Parathyroid adenoma (tissue), 2 donors: ENCODE results near the gene NAV3.

Source experiments
- H2AFZ ChIP-seq: fragments of 300-600 bp; sonication (generic); one replicate; pipeline ENCODE4 v1.7.0; 2017; ENCODE audit warnings: antibody characterized with exemption, mild to moderate bottlenecking
- H3K27ac ChIP-seq: fragments of 300-600 bp; sonication (generic); one replicate; pipeline ENCODE4 v1.7.0; 2017
- H3K27me3 ChIP-seq: fragments of 300-600 bp; sonication (generic); one replicate; pipeline ENCODE4 v1.7.0; 2017; ENCODE audit warnings: low read length; ENCODE audit not compliant: control insufficient read depth, insufficient read depth
- H3K36me3 ChIP-seq: fragments of 300-600 bp; sonication (generic); one replicate; pipeline ENCODE4 v1.7.0; 2017; ENCODE audit warnings: low read length; ENCODE audit not compliant: control insufficient read depth, insufficient read depth
- H3K4me1 ChIP-seq: fragments of 300-600 bp; sonication (generic); one replicate; pipeline ENCODE4 v1.7.0; 2017; ENCODE audit warnings: control low read depth
- H3K4me2 ChIP-seq: fragments of 300-600 bp; sonication (generic); one replicate; pipeline ENCODE4 v1.7.0; 2017; ENCODE audit warnings: low read length
- H3K4me3 ChIP-seq: fragments of 300-600 bp; sonication (generic); one replicate; pipeline ENCODE4 v1.7.0; 2017; ENCODE audit warnings: low read depth, low read length
- H3K79me2 ChIP-seq: fragments of 300-600 bp; sonication (generic); one replicate; pipeline ENCODE4 v1.7.0; 2017; ENCODE audit warnings: control low read depth
- H3K9ac ChIP-seq: fragments of 300-600 bp; sonication (generic); one replicate; pipeline ENCODE4 v1.7.0; 2017; ENCODE audit warnings: mild to moderate bottlenecking
- H3K9me3 ChIP-seq: fragments of 300-600 bp; sonication (generic); one replicate; pipeline ENCODE4 v1.7.0; 2017; ENCODE audit warnings: low read length; ENCODE audit not compliant: control insufficient read depth
- CTCF ChIP-seq: fragments of 300-600 bp; sonication (generic); IDR thresholded peaks from one replicate; pipeline ENCODE4 v1.7.0; 2017; ENCODE audit warnings: antibody characterized with exemption, mild to moderate bottlenecking
- donor health status: primary hyperparathyroidism.

The NAV3 gene

DNA sequence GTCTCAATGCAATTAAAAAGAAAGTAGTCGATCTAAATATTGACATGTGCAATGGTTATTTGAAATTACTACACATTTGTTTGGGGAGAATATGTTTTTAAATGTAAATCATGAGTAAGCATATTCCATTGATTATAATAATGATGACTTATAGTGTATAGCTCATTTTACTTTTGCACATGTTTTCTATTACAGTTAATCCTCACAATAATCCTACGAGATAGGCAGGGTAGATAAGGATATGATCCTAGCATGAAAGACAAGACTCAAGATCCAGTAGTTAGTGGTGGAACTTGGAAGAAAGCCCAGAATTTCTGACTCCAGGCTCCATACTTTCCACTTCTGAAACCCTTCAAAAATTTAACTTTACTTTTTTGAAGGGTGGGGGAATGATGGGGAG lies 94.0 kb downstream of the NAV3 start:
- Histone ChIP-seq H3K27me3 (no peaks in the 10 kb centered on the region), H3K27ac (no peak overlapping the region), H3K9ac (no peak overlapping the region), H2AFZ (no peak overlapping the region), H3K4me2 (no peak overlapping the region), H3K79me2 (no peaks in the 10 kb centered on the region), H3K4me3 (no peak overlapping the region), H3K4me1 (peaks cover 8% of the 10 kb centered on the region), H3K36me3 (no peaks in the 10 kb centered on the region), H3K9me3 (no peaks in the 10 kb centered on the region)
- no peak for TF ChIP-seq CTCF

- peak; percentile 95 for TF ChIP-seq CTCF
- H3K79me2 ChIP-seq: no peaks in the 10 kb centered on the region
- H3K27me3 ChIP-seq: no peaks in the 10 kb centered on the region
- H3K36me3 ChIP-seq: no peaks in the 10 kb centered on the region
- no peak overlapping the region for H3K4me3 ChIP-seq
- no peaks in the 10 kb centered on the region for H3K9me3 ChIP-seq
- H3K9ac ChIP-seq: no peak overlapping the region
- peak overlapping the region; percentile 47 for H2AFZ ChIP-seq
- no peak overlapping the region for H3K27ac ChIP-seq
- peaks cover 8% of the 10 kb centered on the region for H3K4me1 ChIP-seq
- H3K4me2 ChIP-seq: no peak overlapping the region
These were observed 94.9 kb downstream of the NAV3 start for GRCh38 chr12:77925536-77926108.

DNA sequence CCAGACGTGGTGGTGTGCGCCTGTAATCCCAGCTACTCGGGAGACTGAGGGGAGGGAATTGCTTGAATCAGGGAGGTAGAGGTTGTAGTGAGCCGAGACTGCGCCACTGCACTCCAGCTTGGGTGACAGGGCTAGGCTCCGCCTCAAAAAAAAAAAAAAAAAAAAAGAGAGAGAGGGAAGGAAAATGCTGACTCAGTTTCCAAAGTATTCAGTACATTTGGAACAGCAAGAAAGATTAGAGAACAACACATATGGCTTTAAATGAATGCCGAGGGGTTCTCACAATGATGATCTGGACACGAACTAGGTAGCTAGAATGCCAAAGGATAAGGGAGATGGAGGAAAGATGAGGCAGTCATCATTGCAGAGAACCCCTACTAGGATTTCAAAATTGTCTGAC lies 97.4 kb downstream of the NAV3 start:
- Histone ChIP-seq H3K4me2 (no peak overlapping the region), H2AFZ (no peak overlapping the region), H3K9ac (no peak overlapping the region), H3K27me3 (no peaks in the 10 kb centered on the region), H3K4me1 (peaks cover 8% of the 10 kb centered on the region), H3K79me2 (no peaks in the 10 kb centered on the region), H3K27ac (no peak overlapping the region), H3K36me3 (no peaks in the 10 kb centered on the region), H3K9me3 (no peaks in the 10 kb centered on the region), H3K4me3 (no peak overlapping the region)
- TF ChIP-seq CTCF: no peak

DNA sequence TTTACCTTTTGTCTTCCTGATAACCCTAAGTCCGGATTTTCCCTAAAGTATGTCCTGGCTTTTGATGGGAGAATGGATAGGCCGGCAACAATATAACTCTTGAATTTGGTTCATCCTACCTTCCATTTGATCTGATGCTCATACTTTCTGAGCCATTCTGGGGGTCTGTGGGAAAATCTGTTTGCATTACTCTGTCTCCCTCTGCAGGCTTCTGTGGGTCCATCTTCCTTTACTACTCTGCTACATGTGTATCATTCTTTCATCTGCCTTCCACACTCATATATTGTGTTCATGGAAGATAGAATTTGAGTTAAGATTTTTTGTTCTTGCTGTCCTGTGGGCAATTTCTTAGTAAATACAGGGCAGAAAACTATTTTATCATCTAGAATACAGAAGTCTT lies 101.5 kb downstream of the NAV3 start:
- Histone ChIP-seq H3K36me3 (no peaks in the 10 kb centered on the region), H3K27ac (no peak overlapping the region), H3K4me2 (no peak overlapping the region), H3K27me3 (no peaks in the 10 kb centered on the region), H3K4me3 (no peak overlapping the region), H2AFZ (no peak overlapping the region), H3K4me1 (no peaks in the 10 kb centered on the region), H3K79me2 (no peaks in the 10 kb centered on the region), H3K9me3 (no peaks in the 10 kb centered on the region), H3K9ac (no peak overlapping the region)
- TF ChIP-seq CTCF: no peak

GRCh38 chr12:77938301-77938700 lies 107.6 kb downstream of the NAV3 start:
- no peak overlapping the region for H3K4me3 ChIP-seq
- no peak overlapping the region for H2AFZ ChIP-seq

More at GRCh38 chr12:77938301-77938700, 107.6 kb downstream of the NAV3 start:
- Histone ChIP-seq H3K79me2 (no peaks in the 10 kb centered on the region), H3K9ac (no peak overlapping the region), H3K27ac (no peak overlapping the region), H3K36me3 (no peaks in the 10 kb centered on the region), H3K9me3 (no peaks in the 10 kb centered on the region), H3K27me3 (no peaks in the 10 kb centered on the region), H3K4me2 (no peak overlapping the region), H3K4me1 (peaks cover 16% of the 10 kb centered on the region)
- TF ChIP-seq CTCF: no peak
